Measurements from ENCODE around the gene EBLN2.

- no peak for TF ChIP-seq POLR2A (IDR thresholded peaks at IDR 0.05)
- TF ChIP-seq CTCF (IDR thresholded peaks at IDR 0.05), result no peak
These were observed 45.8 kb downstream of the EBLN2 start for GRCh38 chr3:73107215-73107614.

All from testis (tissue), 2 donors.